Cerebellar nuclear complex (tissue), 1 donor: ENCODE measurements around the gene APOC4.
"Not testable (repeated sequence)": the region's sequence is repeated elsewhere in the genome, so short reads cannot be mapped to it uniquely, and the experiment has no call there.

Source experiments
- DNase-seq, 2 experiments: peaks; one replicate each; lab custom pipeline; 2025; lab: John Stamatoyannopoulos, UW

Gene APOC4

DNA sequence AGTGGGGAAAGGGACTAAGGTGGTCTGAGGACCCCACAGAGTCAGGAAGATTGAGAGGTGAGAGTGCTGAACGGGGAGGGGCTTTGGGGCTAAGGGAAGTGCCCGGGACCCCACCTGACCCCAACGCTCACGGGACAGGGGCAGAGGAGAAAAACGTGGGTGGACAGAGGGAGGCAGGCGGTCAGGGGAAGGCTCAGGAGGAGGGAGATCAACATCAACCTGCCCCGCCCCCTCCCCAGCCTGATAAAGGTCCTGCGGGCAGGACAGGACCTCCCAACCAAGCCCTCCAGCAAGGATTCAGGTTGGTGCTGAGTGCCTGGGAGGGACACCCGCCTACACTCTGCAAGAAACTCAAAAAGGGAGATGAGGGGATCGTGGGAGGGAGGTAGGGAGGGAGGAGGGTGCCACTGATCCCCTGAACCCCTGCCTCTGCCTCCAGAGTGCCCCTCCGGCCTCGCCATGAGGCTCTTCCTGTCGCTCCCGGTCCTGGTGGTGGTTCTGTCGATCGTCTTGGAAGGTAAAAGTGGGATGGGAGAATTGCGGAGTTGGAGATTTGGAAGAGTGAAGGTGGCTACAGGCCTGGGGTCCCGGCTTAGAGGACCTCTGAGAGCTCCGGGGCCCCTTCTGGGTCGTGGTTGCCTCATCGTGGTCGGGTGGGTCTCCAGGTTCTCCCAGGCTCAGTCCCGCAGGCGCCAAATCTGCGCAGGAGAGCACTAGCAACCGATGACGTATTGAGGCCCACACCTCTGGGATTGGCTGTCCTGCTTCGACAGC lies 27.4 kb upstream of the APOC4 start, which contains the start of gene APOC1:
TSS of gene APOC1 (plus strand) at position 176 of the 774 bp plus-strand sequence. CDS start at position 460, 284 bp downstream.
- DNase-seq, result peak in 1 of 2 experiments; percentile 13

DNA sequence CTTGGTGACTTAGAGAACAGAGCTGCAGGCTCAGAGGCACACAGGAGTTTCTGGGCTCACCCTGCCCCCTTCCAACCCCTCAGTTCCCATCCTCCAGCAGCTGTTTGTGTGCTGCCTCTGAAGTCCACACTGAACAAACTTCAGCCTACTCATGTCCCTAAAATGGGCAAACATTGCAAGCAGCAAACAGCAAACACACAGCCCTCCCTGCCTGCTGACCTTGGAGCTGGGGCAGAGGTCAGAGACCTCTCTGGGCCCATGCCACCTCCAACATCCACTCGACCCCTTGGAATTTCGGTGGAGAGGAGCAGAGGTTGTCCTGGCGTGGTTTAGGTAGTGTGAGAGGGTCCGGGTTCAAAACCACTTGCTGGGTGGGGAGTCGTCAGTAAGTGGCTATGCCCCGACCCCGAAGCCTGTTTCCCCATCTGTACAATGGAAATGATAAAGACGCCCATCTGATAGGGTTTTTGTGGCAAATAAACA lies 17.8 kb upstream of the APOC4 start:
- no peak for DNase-seq

DNA sequence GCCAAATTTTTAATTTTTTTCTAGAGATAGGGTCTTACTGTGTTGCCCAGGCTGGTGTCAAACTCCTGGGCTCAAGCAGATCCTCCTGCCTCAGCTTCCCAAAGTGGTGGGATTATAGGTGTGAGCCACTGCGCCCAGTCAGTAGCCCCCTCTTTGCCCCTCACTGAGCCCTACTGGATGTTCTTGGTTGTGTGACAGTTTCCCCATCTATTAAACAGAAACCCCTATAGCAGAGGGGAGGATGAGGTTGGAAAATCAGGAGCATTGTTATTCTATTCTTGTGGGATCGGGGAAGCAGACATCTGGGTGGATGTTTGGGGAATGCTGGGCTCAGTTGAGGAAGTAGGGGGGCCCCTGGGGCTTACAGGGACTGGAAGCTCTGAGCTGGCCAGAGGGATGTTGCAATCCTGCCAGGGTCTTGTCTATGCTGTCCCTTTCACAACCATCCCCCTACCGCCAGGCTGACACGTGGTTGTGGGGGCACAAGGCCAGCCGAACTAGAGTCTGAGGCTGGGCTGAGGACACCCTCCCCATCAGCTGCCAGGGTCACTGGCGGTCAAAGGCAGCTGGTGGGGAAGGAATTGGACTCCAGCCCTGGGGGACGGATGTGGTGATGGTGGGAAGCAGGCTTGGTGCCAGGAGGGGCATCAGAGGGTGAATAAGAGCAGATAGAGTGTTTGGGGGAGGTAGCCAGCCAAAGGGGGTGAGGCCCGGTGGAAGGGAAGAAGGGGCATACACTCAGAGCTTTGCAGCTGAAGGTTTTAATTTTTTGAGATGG lies 16.7 kb upstream of the APOC4 start:
- no peak for DNase-seq

DNA sequence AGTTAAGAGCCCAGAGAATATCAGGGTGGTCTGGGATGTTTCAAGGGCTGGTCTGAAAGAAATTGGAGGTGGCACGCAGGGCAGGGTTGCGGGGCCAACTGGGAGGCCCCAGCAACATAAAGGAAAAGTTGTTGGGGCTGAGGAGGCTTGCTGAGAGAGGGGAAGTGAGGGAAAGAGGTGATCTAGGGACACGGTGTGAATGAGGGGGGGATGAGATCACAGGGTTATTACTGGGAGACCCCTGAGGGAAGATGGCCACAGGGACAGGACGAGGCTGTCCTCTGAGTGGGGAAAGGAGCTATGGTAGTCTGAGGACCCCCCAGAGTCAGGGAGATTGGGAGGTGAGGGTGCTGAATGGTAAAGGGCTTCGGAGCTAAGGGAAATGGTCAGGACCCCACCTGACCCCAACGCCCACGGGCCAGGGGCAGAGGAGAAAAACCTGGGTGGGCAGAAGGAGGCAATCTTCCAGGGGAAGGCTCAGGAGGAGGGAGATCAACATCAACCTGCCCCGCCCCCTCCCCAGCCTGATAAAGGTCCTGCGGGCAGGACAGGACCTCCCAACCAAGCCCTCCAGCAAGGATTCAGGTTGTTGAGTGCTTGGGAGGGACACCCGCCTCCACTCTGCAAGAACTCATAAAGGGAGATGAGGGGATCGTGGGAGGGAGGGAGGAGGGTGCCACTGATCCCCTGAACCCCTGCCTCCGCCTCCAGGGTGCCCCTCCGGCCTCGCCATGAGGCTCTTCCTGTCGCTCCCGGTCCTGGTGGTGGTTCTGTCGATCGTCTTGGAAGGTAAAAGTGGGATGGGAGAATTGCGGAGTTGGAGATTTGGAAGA lies 15.6 kb upstream of the APOC4 start:
- not testable (repeated sequence) for DNase-seq

DNA sequence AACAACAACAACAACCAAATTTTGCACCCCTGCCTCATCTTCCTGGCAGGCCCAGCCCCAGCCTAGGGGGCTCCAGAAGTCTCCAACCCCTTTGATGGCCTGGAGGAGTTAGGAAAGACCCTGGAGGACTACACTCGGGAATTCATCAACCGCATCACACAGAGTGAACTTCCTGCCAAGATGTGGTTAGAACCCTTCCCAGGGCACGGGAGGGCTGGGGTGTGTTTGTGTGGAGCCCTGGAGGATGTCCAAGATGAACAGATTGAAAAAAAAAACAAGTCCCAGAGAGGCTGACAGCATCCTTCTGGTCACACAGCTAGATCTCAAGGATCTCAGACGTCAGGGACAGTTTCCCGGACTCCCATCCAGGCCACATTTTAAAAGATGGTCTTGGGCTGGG lies 14.3 kb upstream of the APOC4 start:
- no peak for DNase-seq

DNA sequence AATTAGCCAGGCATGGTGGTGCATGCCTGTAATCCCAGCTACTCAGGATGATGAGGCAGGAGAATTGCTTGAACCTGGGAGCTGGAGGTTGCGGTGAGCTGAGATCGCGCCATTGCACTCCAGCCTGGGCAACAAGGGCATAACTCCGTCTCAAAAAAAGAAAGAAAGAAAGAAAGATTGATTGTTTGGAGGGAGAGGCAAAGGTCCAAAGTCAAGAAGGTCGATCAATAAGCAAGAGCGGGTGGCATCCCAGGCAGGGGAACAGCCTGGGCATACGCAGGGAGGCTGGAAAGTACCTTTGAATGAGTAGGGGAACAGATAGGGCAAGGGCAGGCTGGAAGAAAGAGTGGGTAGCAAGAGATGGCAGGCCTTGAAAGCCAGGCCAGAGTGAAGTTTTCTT lies 11.9 kb upstream of the APOC4 start:
- DNase-seq, result no peak

DNA sequence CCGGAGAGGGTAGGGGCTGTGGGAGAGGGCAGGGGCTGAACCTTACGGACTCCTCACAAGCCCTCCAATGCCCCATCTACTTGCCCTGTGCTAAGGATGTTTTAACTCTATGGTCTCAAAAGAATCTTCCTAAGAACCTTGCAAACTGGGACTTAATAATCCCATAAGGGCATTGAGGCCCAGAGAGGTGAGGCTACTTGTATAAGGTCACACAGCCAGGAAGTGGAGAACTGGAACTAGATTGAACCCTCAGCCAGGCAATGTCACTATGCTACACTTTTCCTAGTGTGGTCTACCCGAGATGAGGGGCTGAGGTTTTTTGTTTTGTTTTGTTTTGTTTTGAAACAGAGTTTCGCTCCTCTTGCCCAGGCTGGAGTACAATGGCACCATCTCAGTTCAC lies 10.5 kb upstream of the APOC4 start:
- DNase-seq, result no peak

DNA sequence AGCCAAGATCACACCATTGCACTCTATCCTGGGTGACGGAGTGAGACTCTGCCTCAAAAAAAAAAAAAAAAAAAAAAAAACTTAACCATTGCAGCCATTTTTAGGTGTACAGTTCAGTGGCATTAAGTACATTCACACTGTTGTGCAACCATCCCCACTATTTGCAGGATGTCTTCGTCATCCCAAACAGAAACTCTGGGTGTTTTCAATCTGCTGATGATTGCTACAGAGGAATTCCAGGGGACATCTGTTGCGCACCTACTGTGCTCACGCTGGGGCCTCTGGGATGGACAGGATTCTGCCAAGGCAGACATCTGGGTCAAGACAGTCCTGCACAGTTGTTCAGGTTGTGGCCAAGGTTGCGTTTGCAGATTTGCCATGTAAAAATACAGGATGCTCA lies 2.4 kb upstream of the APOC4 start:
- DNase-seq, result no peak

DNA sequence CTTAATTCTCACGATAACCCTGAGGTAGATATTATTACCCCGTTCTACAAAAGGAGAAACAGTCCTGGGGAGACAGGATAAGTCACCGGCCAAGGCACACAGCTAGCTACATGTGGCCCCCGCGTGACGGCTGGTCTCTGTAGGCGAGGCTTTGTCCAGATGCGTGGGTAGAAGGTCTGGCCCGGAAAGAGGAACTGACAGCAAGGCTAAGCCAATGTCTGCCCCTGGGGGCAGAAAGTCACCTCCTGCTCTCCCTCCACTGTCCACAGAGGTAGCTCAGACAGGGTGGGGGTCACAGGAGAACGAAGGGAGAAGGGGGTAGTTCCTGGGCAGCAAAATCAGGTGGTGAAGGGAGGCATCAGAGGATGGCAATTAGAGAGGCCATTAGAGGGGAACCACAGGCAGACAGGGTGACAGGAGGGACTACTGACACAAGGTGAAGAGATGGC lies 1.8 kb downstream of the APOC4 start:
- DNase-seq, result no peak

DNA sequence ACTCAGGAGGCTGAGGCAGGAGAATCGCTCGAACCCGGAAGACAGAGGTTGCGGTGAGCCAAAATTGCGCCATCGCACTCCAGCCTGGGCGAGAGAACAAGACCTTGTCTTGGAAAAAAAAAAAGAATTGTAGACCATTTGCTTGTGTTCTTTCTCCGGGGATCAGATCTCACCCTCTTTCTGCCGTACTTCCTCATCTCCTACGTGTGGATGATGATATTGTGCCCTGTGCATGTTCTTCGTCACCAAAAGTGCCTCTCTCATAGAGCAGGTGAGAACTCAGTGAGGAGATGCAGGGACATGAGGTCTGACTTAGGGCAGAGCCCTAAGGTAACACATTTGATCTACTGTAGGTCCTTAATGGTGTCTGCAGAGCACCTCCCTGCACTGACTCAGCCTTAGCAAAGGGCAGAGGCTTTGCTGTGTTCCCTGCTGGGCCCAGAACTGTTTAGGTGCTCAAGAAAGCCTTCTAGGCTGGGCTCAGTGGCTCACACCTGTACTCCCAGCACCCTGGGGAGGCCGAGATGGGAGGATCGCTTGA lies 5.1 kb downstream of the APOC4 start:
- no peak for DNase-seq

DNA sequence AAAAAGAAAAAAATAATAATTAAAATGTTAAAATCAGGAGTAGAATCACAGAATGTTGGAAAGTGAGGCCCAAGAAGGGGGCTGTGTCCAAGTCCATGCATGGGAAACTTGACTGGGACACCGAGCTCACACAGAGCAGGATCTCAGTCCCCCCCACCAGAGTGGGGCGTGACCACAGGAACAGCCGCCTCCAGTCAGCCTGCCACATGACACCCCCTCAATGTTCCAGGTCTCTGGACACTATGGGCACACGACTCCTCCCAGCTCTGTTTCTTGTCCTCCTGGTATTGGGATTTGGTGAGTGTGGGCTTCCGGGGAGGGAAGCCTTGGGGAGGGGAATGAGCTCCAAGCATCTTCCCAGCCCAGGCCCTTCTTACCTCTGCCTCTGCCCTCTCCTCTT lies 6.2 kb downstream of the APOC4 start:
- DNase-seq, result no peak

DNA sequence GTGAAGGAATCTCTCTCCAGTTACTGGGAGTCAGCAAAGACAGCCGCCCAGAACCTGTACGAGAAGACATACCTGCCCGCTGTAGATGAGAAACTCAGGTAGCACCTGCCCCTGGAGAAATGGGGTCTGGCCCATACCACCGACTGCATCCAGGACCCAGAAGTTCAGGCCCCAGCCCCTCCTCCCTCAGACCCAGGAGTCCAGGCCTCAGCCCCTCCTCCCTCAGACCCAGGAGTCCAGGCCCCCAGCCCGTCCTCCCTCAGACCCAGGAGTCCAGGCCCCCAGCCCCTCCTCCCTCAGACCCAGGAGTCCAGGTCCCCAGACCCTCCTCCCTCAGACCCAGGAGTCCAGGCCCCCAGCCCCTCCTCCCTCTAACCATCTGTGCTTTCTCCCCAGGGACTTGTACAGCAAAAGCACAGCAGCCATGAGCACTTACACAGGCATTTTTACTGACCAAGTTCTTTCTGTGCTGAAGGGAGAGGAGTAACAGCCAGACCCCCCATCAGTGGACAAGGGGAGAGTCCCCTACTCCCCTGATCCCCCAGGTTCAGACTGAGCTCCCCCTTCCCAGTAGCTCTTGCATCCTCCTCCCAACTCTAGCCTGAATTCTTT lies 6.8 kb downstream of the APOC4 start:
- no peak for DNase-seq

DNA sequence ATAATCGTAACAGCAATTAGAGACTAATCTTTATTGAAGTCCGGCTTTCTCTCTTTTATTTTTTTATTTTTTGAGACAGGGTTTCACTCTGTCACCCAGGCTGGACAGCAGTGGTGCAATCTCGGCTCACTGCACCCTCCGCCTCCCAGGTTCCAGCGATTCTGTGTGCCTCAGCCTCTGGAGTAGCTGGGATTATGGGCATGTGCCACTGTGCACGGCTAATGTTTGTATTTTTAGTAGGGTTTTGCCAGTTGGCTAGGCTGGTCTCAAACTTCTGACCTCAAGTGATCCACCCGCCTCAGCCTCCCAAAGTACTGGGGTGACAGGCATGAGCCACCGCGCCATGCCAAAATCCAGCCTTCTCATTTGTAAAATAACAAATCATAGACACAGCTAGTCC lies 7.5 kb downstream of the APOC4 start:
- DNase-seq, result no peak

DNA sequence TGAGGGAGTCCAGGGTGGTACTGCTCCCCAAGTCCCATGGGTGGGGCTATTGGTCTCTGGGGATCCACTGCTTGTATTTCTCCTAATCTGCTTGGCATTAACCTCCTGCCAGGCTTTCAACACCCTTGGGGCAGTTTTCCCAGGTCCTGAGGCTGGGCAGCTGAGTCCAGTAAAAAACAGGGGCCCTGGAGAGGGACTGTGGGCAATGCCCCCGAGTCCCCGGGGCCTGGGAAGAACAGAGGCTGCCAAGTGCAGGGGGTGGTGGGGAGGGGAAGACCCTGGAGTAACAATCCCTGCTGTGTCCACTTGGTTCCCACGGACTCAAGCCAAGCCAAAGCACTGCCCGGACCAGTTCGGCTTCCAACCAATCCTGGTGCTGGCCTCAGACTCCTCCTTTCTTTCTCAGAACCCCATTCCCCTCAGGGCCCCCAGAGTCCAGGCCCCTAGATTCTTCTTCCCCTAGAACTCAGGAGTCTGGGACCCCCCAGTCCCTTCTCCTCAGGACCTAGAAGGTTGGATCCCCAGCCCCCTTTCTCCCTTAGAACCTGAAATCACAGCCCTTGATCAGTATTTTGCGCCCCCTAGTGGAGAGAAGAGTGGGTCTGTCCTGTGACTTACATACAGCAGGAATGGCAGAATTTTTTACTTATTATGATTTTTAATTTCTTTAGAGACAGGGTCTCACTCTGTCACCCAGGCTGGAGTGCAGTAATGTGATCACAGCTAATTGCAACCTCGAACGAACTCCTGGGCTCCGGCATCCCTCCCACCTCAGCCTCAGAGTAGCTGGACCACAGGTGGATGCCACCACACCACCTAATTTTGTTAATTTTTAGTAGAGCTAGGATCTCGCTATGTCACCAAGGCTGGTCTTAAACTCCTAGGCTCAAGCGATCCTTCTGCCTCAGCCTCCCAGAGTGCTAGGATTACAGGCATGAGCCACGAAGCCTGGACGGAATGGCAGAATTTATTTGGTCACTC lies 9.4 kb downstream of the APOC4 start:
- no peak for DNase-seq

DNA sequence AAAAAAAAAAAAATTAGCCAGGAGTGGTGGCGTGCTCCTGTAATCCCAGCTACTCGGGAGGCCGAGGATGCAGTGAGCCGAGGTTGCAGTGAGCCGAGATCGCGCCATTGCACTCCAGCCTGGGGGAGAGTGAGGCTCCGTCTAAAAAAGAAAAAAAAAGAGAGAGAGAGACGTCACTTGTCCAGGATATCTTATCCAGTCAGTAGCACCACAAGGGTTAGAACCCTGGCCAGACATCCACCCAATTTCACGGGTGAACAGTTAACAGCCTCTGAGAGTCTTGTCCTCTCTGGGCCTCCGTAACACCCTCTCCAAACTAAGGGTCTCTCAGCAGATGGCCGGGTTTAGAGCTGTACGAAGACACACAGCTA lies 12.2 kb downstream of the APOC4 start:
- no peak for DNase-seq

DNA sequence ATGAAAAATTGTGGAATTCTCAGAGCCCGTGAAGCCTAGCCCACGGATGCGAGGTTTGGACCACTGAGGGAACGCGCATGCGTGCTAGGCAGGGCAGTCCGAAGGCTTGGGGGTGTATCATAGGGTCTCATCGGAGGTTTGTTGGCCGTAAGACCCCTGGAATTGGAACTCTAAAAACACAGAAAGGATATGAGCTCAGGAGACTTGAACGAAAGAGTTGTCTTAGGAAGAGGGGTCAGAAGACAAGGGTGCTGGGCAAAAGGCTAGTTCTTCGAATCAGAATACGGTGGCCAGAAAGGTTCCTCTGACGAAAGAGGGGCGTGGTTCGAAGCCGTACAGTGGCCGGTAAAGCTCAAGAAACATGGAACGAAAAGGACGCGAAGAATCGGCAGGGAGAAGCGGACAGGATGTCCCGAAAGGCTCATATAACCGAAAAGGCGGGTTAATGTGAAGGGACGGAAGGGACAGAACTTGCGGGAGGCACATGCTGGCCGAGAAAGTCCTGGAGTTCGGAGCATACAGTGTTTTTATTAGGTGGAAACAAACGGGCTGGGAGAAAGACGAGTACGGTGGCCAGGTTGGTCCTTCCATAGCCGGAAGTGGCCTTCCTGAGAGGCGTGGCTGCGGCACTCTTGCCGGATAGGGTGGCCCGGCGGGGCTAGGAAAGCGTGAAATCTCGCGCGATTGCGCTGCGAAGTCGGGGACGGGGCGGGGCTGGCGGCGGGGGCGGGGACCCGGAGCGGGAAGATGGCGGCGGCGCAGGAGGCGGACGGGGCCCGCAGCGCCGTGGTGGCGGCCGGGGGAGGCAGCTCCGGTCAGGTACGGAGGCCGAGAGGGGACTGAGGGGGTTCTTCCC lies 12.8 kb downstream of the APOC4 start, which contains the start of gene CLPTM1:
TSS of gene CLPTM1 (plus strand) at position 732 of the 856 bp plus-strand sequence. CDS start at position 748, 16 bp downstream.
- DNase-seq, result peak; percentile 26 to 77

DNA sequence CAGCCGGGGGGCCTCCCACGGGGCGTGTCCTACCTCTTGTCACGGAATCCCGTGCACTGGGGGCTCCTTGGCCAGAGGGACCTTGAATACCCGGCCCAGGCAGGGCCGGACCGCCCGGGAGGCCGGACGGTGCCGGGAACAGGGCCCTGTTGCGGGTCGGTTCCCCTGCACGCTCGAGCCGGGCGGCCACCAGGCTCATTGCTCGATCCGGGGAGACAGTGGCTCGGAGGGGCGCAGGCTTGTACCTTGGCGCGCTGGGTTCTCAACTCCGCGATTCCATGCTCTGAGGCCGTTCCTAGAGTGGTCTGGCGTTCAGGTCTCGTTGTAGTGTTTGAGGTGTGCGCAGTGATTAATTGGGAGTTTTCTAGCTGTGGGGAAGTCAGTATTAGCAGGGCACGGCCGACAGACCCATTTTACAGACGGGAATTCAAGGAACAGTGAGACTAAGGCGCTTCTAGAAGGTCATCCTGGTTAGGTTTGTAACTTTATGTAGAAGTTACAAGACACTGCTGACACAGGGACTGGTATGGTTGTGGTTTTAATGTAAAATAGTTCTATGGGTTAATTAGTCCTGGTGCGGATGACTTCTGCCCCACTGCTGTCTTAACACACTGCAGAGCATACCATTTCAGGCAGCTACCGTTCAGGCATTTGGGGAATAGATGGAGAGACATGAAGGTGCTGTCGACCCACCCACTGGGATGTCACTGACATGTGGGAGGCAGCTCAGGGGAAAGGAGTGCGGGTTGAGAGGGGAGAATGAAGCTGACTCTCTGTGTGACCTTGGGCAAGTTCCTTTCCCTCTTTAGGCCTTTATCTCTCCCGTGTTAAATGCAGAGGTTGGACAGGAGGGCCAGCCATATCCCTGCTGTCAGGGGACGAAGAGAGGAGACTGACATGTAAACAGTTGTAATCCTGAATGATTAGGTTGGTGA lies 13.7 kb downstream of the APOC4 start:
- no peak for DNase-seq

DNA sequence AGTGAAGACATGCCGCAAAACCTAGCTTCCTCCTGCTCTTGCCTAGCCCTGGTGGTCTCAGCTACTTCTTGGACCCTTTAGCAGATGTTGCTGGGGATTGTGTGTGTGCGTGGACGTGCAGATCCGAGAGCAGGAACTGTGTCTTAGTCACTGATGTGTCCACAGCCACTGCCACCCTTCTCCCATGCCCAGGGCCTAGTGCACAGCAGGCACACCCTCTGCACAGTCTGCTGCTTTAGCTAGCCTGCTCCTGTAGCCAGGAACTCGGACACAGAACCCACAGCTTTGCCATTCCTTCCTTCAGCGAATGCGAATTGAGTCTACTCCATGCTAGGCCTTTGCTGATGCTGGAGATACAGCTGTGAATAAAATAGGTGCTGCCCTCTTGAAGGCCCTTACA lies 15.5 kb downstream of the APOC4 start:
- DNase-seq, result no peak
